ENCODE results near the gene TTC21A. TPM values are rescaled to one million over a fixed set of nuclear protein-coding genes. Genes with fewer than 3 reads are reported as not detected.

TTC21A gene
- total and polyA plus RNA-seq, 2 of the 13 experiments (the other 11 are each of a cell fraction or from before 2014, with no cell fraction given): 0.31 to 1.5 TPM

- in situ Hi-C loops (cut with HindIII; ENCODE audit: extremely low pct_ligation_motif_present, low pct_unique_long_range_greater_than_20kb): no loop called here
- no peaks in the 10 kb centered on the region for H3K9me3 ChIP-seq (ENCODE audit: low read length)
- peaks cover 1 to 4% of the 10 kb centered on the region in 2 experiments; a peak in 1 of 5 replicates for H3K36me3 ChIP-seq (replicated peaks in 1 of 2; ENCODE audit: control insufficient read depth in 1 of 2, insufficient read depth in 2 of 2, low read length in 2 of 2)
- ChIA-PET POLR2A (no interaction called here), CTCF (ENCODE audit: low intra/inter-chr PET ratio, low total read pairs) (no interaction called here)
- no peak overlapping the region for H3K27ac ChIP-seq (ENCODE audit: extremely low read length, insufficient read depth, low read length)
- intact Hi-C loops (cut with micrococcal nuclease; ENCODE audit: unreplicated experiment): loop anchor here (5.0 kb wide), 1 partner anchor 182 kb away; no protein-coding TSS in a partner anchor
- WGBS (ENCODE audit: low lambda C conversion rate): 83% methylated on average over 3 of the region's 3 CpGs
- H3K4me3 ChIP-seq (replicated peaks in 1 of 3; ENCODE audit: insufficient read depth in 1 of 3, low read depth in 2 of 3, low read length in 3 of 3): peak overlapping the region in 1 of 3 experiments; percentile 85; a peak in 2 of 6 replicates
- no peak for DNase-seq (ENCODE audit: low spot score)
- no peak for FAIRE-seq
- no peak overlapping the region for H2AFZ ChIP-seq (ENCODE audit: low read length)
- no peak overlapping the region for H3K9ac ChIP-seq (ENCODE audit: insufficient read depth, low read depth, low read length)
- H4K20me1 ChIP-seq (ENCODE audit: insufficient read depth, low read length): no peaks in the 10 kb centered on the region
- H3K79me2 ChIP-seq (ENCODE audit: insufficient read depth, low read length): peaks cover 20% of the 10 kb centered on the region
- peak overlapping the region; percentile 97 for H3K4me2 ChIP-seq (ENCODE audit: low read depth, low read length)
- ATAC-seq: no peak
- H3K27me3 ChIP-seq (ENCODE audit: control insufficient read depth in 1 of 2, insufficient read depth in 2 of 2, low read length in 2 of 2): no peaks in the 10 kb centered on the region; a peak in 1 of 5 replicates
- TSS peak; percentile 59 for BruUV-seq (replicated peaks)
- peaks cover 38% of the 10 kb centered on the region for H3K4me1 ChIP-seq (ENCODE audit: insufficient read depth, low read length)
- no peak for TF ChIP-seq SKIL (CRISPR knock-in tag; IDR thresholded peaks at IDR 0.05; ENCODE audit: borderline replicate concordance)
These were observed 1.8 kb upstream of the TTC21A start for GRCh38 chr3:39105687-39106063.

- Histone ChIP-seq H3K36me3 (replicated peaks in 1 of 2; ENCODE audit: control insufficient read depth in 1 of 2, insufficient read depth in 2 of 2, low read length in 2 of 2) (no peaks in the 10 kb centered on the region; a peak in 1 of 5 replicates), H3K27ac (ENCODE audit: extremely low read length, insufficient read depth, low read length) (peak overlapping the region; percentile 72), H3K4me3 (replicated peaks in 1 of 3; ENCODE audit: insufficient read depth in 1 of 3, low read depth in 2 of 3, low read length in 3 of 3) (peak overlapping the region; percentile 85 to 94 (median 87)), H3K4me1 (ENCODE audit: insufficient read depth, low read length) (peaks cover 38% of the 10 kb centered on the region), H3K9ac (ENCODE audit: insufficient read depth, low read depth, low read length) (peak overlapping the region; percentile 90), H3K79me2 (ENCODE audit: insufficient read depth, low read length) (peaks cover 20% of the 10 kb centered on the region), H2AFZ (ENCODE audit: low read length) (peak overlapping the region; percentile 16), H3K4me2 (ENCODE audit: low read depth, low read length) (peak overlapping the region; percentile 97), H3K9me3 (ENCODE audit: low read length) (no peaks in the 10 kb centered on the region), H3K27me3 (ENCODE audit: control insufficient read depth in 1 of 2, insufficient read depth in 2 of 2, low read length in 2 of 2) (no peaks in the 10 kb centered on the region; a peak in 1 of 5 replicates), H4K20me1 (ENCODE audit: insufficient read depth, low read length) (no peaks in the 10 kb centered on the region)
- intact Hi-C loops (cut with micrococcal nuclease; ENCODE audit: unreplicated experiment) (loop anchor here (5.0 kb wide), 1 partner anchor 181 kb away; no protein-coding TSS in a partner anchor), in situ Hi-C loops (cut with HindIII; ENCODE audit: extremely low pct_ligation_motif_present, low pct_unique_long_range_greater_than_20kb) (no loop called here)
- ChIA-PET CTCF (ENCODE audit: low intra/inter-chr PET ratio, low total read pairs) (no interaction called here), POLR2A (no interaction called here)
- DNase-seq (ENCODE audit: low spot score) (no peak), ATAC-seq (no peak), FAIRE-seq (no peak)
- BruUV-seq (replicated peaks): no TSS peak
- WGBS (ENCODE audit: low lambda C conversion rate): 7% methylated on average over 16 of the region's 16 CpGs
- TF ChIP-seq ATF6 (CRISPR knock-in tag; conservative IDR thresholded peaks at IDR 0.05) (no peak), TCF7L2 (IDR thresholded peaks at IDR 0.05; ENCODE audit: low read depth, low read length) (no peak), ZNF570 (CRISPR knock-in tag; IDR thresholded peaks at IDR 0.05; ENCODE audit: borderline replicate concordance) (no peak), ZFP91 (CRISPR knock-in tag; IDR thresholded peaks at IDR 0.05; ENCODE audit: borderline replicate concordance) (0 out of 2 replicates have a peak, but pooled peaks have one; percentile 12), SRSF1 (optimal IDR thresholded peaks at IDR 0.05; ENCODE audit: low read depth, low read length) (peak; percentile 75), ZFP90 (CRISPR knock-in tag; IDR thresholded peaks at IDR 0.05; ENCODE audit: borderline replicate concordance) (no peak)
These were observed 1.1 kb upstream of the TTC21A start for GRCh38 chr3:39106281-39106811.

Data from HepG2 (cell line).